Activated T-cell treated with anti-CD3 and anti-CD28 coated beads, Interleukin-2, amount 50 U/mL, for 4 hours (primary cell): ENCODE data around the gene DLEC1. TPM values are rescaled to one million over a fixed set of nuclear protein-coding genes. Genes with fewer than 3 reads are reported as not detected.

ENCODE experiments used
- ATAC-seq, 2 donors: fragments of 200-7000 bp; cut with Tn5 transposase; one replicate each; pipeline ENCODE4 v1.10.0; 2021
- DNase-seq: peaks from one replicate; pipeline ENCODE4 v3.0.0-alpha.2; 2020
- H3K27me3 Mint-ChIP-seq: one replicate; pipeline ENCODE4 v1.8.0; 2021; ENCODE audit warnings: low read depth, mixed read lengths
- H3K36me3 Mint-ChIP-seq: one replicate; pipeline ENCODE4 v1.8.0; 2022; ENCODE audit warnings: mixed read lengths; ENCODE audit not compliant: insufficient read depth
- H3K4me1 Mint-ChIP-seq: one replicate; pipeline ENCODE4 v1.8.0; 2021; ENCODE audit warnings: low read depth, mixed read lengths
- H3K4me3 Mint-ChIP-seq: one replicate; pipeline ENCODE4 v1.8.0; 2021; ENCODE audit warnings: mild to moderate bottlenecking, moderate library complexity, mixed read lengths
- H3K9me3 Mint-ChIP-seq: one replicate; pipeline ENCODE4 v1.8.0; 2021; ENCODE audit warnings: mixed read lengths
- total RNA-seq, 3 donors: library from RNA; stranded (reverse); gene quantifications; one replicate each; pipeline ENCODE4 v1.2.1, GENCODE V29; 2021

Gene DLEC1
- total RNA-seq, 3 donors from 2014 or later = 0.05 to 0.16 (median 0.08) TPM

- H3K4me1 Mint-ChIP-seq = peaks cover 53% of the 10 kb centered on the region
- ATAC-seq (peak; percentile 1 to 22), DNase-seq (no peak)
Observed at GRCh38 chr3:38165722-38166387, 126.8 kb downstream of the DLEC1 start.

GRCh38 chr3:38167591-38167990 is 128.6 kb downstream of the DLEC1 start:
- Mint-ChIP-seq H3K9me3 (no peaks in the 10 kb centered on the region), H3K27me3 (no peaks in the 10 kb centered on the region), H3K4me1 (peaks cover 69% of the 10 kb centered on the region), H3K4me3 (peak overlapping the region; percentile 87), H3K36me3 (peaks cover 9% of the 10 kb centered on the region)
- DNase-seq (no peak), ATAC-seq (no peak)

More at GRCh38 chr3:38165722-38166387, 126.8 kb downstream of the DLEC1 start:
- Mint-ChIP-seq H3K36me3 (peaks cover 9% of the 10 kb centered on the region), H3K4me3 (peak overlapping the region; percentile 87), H3K27me3 (no peaks in the 10 kb centered on the region), H3K9me3 (no peaks in the 10 kb centered on the region)

- Mint-ChIP-seq H3K36me3 (peaks cover 9% of the 10 kb centered on the region), H3K9me3 (no peaks in the 10 kb centered on the region), H3K4me1 (peaks cover 75% of the 10 kb centered on the region), H3K27me3 (no peaks in the 10 kb centered on the region), H3K4me3 (peak overlapping the region; percentile 52)
- no peak for ATAC-seq
- DNase-seq = no peak
Observed at GRCh38 chr3:38168151-38169026, 129.4 kb downstream of the DLEC1 start.

DNA sequence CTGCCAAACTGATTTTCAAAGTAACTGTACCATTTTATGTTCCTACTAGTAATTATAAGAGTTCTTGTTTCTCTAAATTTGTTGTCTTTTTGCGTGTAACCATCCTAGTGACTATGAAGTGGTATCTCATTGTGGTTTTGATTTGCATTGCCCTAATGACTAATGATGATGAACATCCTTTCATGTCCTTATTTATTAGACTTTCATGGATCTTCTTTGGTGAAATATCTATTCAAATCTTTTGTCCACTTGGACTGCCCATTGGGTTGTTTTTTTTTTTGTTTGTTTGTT is 130.0 kb downstream of the DLEC1 start:
- peak overlapping the region; percentile 52 for H3K4me3 Mint-ChIP-seq
- no peaks in the 10 kb centered on the region for H3K27me3 Mint-ChIP-seq
- H3K9me3 Mint-ChIP-seq = no peaks in the 10 kb centered on the region
- DNase-seq (no peak), ATAC-seq (no peak)
- peaks cover 81% of the 10 kb centered on the region for H3K4me1 Mint-ChIP-seq
- peaks cover 9% of the 10 kb centered on the region for H3K36me3 Mint-ChIP-seq

- peaks cover 85% of the 10 kb centered on the region for H3K4me1 Mint-ChIP-seq
- DNase-seq (no peak), ATAC-seq (no peak)
- H3K9me3 Mint-ChIP-seq = no peaks in the 10 kb centered on the region
- H3K27me3 Mint-ChIP-seq = no peaks in the 10 kb centered on the region
- peaks cover 11% of the 10 kb centered on the region for H3K36me3 Mint-ChIP-seq
- H3K4me3 Mint-ChIP-seq = no peak overlapping the region
Observed at GRCh38 chr3:38170722-38171121, 131.7 kb downstream of the DLEC1 start.

- Mint-ChIP-seq H3K4me3 (no peak overlapping the region), H3K27me3 (no peaks in the 10 kb centered on the region), H3K36me3 (peaks cover 11% of the 10 kb centered on the region), H3K9me3 (no peaks in the 10 kb centered on the region), H3K4me1 (peaks cover 81% of the 10 kb centered on the region)
- DNase-seq (no peak), ATAC-seq (peak; percentile 20 to 28)
Observed at GRCh38 chr3:38171622-38172021, 132.6 kb downstream of the DLEC1 start.

Other genes starting within 250 kb of the DLEC1 start
- gene CTDSPL, start 177.3 kb upstream of the DLEC1 start, total RNA-seq = 1 to 10 TPM; 1.1 to 1.7 (median 1.3) TPM
- gene VILL, start 48.4 kb upstream of the DLEC1 start, total RNA-seq = 10 to 100 TPM; 15.0 to 16.8 (median 16.6) TPM
- 1 to 10 TPM; 1.8 to 3.4 (median 1.9) TPM for gene PLCD1, start 9.6 kb upstream of the DLEC1 start, total RNA-seq
- gene ACAA1, start 97.9 kb downstream of the DLEC1 start, total RNA-seq = 10 to 100 TPM; 49.6 to 62.0 (median 60.0) TPM
- 10 to 100 TPM; 35.7 to 45.1 (median 37.7) TPM for gene MYD88, start 99.5 kb downstream of the DLEC1 start, total RNA-seq
- gene OXSR1, start 126.3 kb downstream of the DLEC1 start, total RNA-seq = 10 to 100 TPM; 45.3 to 47.4 (median 45.5) TPM
- gene SLC22A13, start 226.6 kb downstream of the DLEC1 start, total RNA-seq = under 1 TPM; 0.27 to 0.53 (median 0.29) TPM
- gene SLC22A14, start 243.1 kb downstream of the DLEC1 start, total RNA-seq = not detected